ENCODE data around the gene CD2AP.

DNA sequence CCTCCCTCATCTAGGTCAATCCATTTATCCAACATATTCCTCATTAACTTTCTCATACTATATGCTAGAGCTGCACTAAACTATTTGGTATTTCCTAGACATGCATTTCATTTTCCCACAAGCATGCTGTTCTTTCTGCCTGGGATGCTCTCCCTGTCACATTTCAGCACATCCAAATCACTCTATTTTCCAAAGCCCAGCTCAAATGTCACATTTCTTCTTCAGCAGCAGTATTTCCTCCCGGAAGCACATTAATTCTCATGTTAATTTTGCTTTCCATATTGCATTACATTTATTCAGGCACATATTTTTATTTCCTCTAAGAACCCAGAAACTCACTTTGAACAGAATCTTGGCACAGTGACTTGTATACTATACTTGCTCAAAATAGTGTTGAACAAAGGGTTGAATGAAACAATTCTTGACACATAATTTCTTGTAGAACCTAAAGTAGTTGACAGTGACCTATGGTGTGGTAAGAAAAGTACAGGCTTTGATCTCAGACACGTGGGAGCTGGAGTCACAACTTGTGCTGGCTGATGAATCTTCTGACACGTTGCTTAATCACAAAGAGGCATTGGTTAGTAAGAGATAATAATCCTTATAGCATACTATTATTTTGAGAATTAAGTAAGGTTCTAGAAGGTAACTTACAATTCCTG lies 30.8 kb upstream of the CD2AP start:
- no peak for TF ChIP-seq SIN3A (IDR thresholded peaks at IDR 0.05; ENCODE audit: borderline replicate concordance, insufficient read depth, low read length)
- no peak for TF ChIP-seq POLR2AphosphoS5 (IDR thresholded peaks at IDR 0.05; ENCODE audit: low read depth, low read length)

Data from PFSK-1 (cell line).